Glutamatergic neuron (in vitro differentiated cells): Measurements from ENCODE around the gene AACS. TPM values are rescaled to one million over a fixed set of nuclear protein-coding genes. Genes with fewer than 3 reads are reported as not detected.
"Not testable (repeated sequence)": the region's sequence is repeated elsewhere in the genome, so short reads cannot be mapped to it uniquely, and the experiment has no call there.

ENCODE experiments used
- DNase-seq: peaks from one replicate; pipeline ENCODE4 v3.0.0; 2022
- H3K27ac Mint-ChIP-seq: one replicate; pipeline ENCODE4 v1.8.0; 2020; ENCODE audit warnings: mild to moderate bottlenecking, mixed read lengths, inconsistent platforms; ENCODE audit not compliant: unreplicated experiment
- H3K27me3 Mint-ChIP-seq: one replicate; pipeline ENCODE4 v1.8.0; 2020; ENCODE audit warnings: mild to moderate bottlenecking, moderate library complexity, mixed read lengths, inconsistent platforms; ENCODE audit not compliant: unreplicated experiment
- H3K36me3 Mint-ChIP-seq: one replicate; pipeline ENCODE4 v1.8.0; 2020; ENCODE audit warnings: mild to moderate bottlenecking, mixed read lengths, inconsistent platforms; ENCODE audit not compliant: unreplicated experiment
- H3K4me1 Mint-ChIP-seq: one replicate; pipeline ENCODE4 v1.8.0; 2020; ENCODE audit warnings: mild to moderate bottlenecking, low read depth, mixed read lengths, inconsistent platforms; ENCODE audit not compliant: unreplicated experiment
- H3K4me3 Mint-ChIP-seq: one replicate; pipeline ENCODE4 v1.8.0; 2020; ENCODE audit warnings: mild to moderate bottlenecking, mixed read lengths, inconsistent platforms; ENCODE audit not compliant: unreplicated experiment
- H3K9me3 Mint-ChIP-seq: one replicate; pipeline ENCODE4 v1.8.0; 2020; ENCODE audit warnings: mild to moderate bottlenecking, moderate library complexity, mixed read lengths, inconsistent platforms; ENCODE audit not compliant: unreplicated experiment
- total RNA-seq: library from RNA; stranded (reverse); fragmentation: NEBNext Ultra II Directional; extraction: Animal tissue kit (Norgen Biotek cat#: 25700); gene quantifications from one replicate; pipeline ENCODE4 v1.2.1, GENCODE V29; 2021; ENCODE audit not compliant: unreplicated experiment
- TF ChIP-seq, protein P1 (sequence below): fragments of 200-600 bp; sonication (generic); IDR thresholded peaks from one replicate; pipeline ENCODE4 v1.5.0; 2021; ENCODE audit not compliant: partially characterized antibody, unreplicated experiment

Gene AACS
- total RNA-seq, 1 donor from 2014 or later: 59.3 TPM

GRCh38 chr12:125055591-125055990, 9.6 kb upstream of the AACS start:
- H3K4me3 Mint-ChIP-seq: no peak overlapping the region
- peaks cover 5% of the 10 kb centered on the region for H3K36me3 Mint-ChIP-seq
- H3K9me3 Mint-ChIP-seq: peaks cover 1% of the 10 kb centered on the region
- DNase-seq: no peak
- TF ChIP-seq, protein P1, sequence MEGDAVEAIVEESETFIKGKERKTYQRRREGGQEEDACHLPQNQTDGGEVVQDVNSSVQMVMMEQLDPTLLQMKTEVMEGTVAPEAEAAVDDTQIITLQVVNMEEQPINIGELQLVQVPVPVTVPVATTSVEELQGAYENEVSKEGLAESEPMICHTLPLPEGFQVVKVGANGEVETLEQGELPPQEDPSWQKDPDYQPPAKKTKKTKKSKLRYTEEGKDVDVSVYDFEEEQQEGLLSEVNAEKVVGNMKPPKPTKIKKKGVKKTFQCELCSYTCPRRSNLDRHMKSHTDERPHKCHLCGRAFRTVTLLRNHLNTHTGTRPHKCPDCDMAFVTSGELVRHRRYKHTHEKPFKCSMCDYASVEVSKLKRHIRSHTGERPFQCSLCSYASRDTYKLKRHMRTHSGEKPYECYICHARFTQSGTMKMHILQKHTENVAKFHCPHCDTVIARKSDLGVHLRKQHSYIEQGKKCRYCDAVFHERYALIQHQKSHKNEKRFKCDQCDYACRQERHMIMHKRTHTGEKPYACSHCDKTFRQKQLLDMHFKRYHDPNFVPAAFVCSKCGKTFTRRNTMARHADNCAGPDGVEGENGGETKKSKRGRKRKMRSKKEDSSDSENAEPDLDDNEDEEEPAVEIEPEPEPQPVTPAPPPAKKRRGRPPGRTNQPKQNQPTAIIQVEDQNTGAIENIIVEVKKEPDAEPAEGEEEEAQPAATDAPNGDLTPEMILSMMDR: no peak
- peaks cover 2% of the 10 kb centered on the region for H3K4me1 Mint-ChIP-seq
- H3K27ac Mint-ChIP-seq: no peak overlapping the region
- H3K27me3 Mint-ChIP-seq: no peaks in the 10 kb centered on the region

DNA sequence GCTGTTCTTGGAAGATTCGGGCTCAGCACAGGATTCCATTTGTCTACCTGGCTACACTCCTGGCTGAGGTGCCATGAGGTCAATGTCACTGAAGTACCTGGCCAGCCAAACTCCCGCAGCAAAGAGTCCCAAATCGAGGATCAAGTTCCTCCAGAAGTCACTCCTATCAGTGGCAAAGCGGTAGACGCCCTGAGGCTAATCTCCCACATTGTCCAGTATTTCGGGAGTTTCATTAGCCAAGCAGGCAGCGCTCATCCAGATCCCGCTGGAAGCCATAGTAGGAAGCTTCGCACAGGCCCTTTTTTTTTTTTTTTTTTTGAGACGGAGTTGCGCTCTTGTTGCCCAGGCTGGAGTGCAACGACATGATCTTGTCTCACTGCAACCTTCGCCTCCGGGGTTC, 8.9 kb upstream of the AACS start:
- Mint-ChIP-seq H3K4me1 (no peaks in the 10 kb centered on the region), H3K27me3 (no peaks in the 10 kb centered on the region), H3K36me3 (peaks cover 5% of the 10 kb centered on the region), H3K9me3 (peaks cover 1% of the 10 kb centered on the region), H3K4me3 (no peak overlapping the region), H3K27ac (no peak overlapping the region)
- no peak for DNase-seq
- TF ChIP-seq, protein P1: no peak

- no peak for DNase-seq
- Mint-ChIP-seq H3K27ac (no peak overlapping the region), H3K9me3 (peaks cover 1% of the 10 kb centered on the region), H3K4me1 (no peaks in the 10 kb centered on the region), H3K27me3 (no peaks in the 10 kb centered on the region), H3K36me3 (peaks cover 5% of the 10 kb centered on the region), H3K4me3 (no peak overlapping the region)
- TF ChIP-seq, protein P1: no peak
These were observed 7.5 kb upstream of the AACS start for GRCh38 chr12:125057708-125058107.

DNA sequence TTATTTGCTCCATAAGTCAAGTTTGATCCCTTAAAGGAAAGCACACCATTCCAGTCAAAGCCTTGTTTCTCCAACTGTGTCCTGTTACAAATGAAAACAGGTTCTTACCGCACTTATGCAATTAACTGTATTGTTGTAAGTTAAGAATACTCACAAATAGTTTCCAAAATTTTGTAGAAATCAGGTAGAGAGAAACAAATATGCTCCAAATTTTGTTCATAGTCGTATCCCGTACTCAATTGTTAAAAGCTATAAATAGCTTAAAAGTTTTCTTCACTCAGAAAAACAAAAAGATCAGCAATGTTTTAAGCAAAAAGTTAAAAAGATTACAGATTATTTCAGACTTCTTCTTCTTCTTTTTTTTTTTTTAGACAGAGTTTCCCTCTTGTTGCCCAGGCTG, 4.0 kb upstream of the AACS start:
- H3K27me3 Mint-ChIP-seq: peaks cover 3% of the 10 kb centered on the region
- H3K9me3 Mint-ChIP-seq: peaks cover 2% of the 10 kb centered on the region
- no peaks in the 10 kb centered on the region for H3K4me1 Mint-ChIP-seq
- H3K4me3 Mint-ChIP-seq: no peak overlapping the region
- peaks cover 5% of the 10 kb centered on the region for H3K36me3 Mint-ChIP-seq
- DNase-seq: no peak
- TF ChIP-seq, protein P1: no peak
- H3K27ac Mint-ChIP-seq: no peak overlapping the region

- not testable (repeated sequence) for DNase-seq, H3K27ac Mint-ChIP-seq, H3K27me3 Mint-ChIP-seq, H3K9me3 Mint-ChIP-seq, H3K4me1 Mint-ChIP-seq, H3K36me3 Mint-ChIP-seq, H3K4me3 Mint-ChIP-seq
These were observed 1.7 kb upstream of the AACS start for GRCh38 chr12:125063522-125063921.

DNA sequence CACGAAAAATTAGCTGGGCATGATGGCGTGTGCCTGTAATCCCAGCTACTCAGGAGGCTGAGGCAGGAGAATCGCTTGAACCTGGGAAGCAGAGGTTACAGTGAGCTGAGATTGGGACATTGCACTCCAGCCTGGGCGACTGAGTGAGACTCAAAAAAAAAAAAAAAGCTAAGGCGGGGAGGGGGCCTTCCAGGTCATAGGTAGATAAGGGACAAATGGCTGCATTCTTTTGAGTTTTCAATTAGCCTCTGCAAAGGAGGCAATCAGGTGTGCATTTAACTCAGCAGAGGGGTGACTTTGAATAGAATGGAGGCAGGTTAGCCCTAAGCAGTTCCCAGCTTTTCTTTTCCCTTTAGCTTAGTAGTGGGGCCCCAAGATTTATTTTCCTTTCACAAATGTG, 743 bp upstream of the AACS start:
- TF ChIP-seq, protein P1: no peak
- H3K36me3 Mint-ChIP-seq: peaks cover 5% of the 10 kb centered on the region
- peaks cover 6% of the 10 kb centered on the region for H3K9me3 Mint-ChIP-seq
- H3K4me3 Mint-ChIP-seq: peak overlapping the region; percentile 76
- H3K4me1 Mint-ChIP-seq: peaks cover 11% of the 10 kb centered on the region
- no peak for DNase-seq
- H3K27ac Mint-ChIP-seq: no peak overlapping the region
- H3K27me3 Mint-ChIP-seq: peaks cover 8% of the 10 kb centered on the region
